ENCODE data around the gene RPL39L.
A peak's percentile ranks its signal among the peaks of the same experiment; 100 is the strongest.
"Not testable (repeated sequence)": the region's sequence is repeated elsewhere in the genome, so short reads cannot be mapped to it uniquely, and the experiment has no call there.

The RPL39L gene

DNA sequence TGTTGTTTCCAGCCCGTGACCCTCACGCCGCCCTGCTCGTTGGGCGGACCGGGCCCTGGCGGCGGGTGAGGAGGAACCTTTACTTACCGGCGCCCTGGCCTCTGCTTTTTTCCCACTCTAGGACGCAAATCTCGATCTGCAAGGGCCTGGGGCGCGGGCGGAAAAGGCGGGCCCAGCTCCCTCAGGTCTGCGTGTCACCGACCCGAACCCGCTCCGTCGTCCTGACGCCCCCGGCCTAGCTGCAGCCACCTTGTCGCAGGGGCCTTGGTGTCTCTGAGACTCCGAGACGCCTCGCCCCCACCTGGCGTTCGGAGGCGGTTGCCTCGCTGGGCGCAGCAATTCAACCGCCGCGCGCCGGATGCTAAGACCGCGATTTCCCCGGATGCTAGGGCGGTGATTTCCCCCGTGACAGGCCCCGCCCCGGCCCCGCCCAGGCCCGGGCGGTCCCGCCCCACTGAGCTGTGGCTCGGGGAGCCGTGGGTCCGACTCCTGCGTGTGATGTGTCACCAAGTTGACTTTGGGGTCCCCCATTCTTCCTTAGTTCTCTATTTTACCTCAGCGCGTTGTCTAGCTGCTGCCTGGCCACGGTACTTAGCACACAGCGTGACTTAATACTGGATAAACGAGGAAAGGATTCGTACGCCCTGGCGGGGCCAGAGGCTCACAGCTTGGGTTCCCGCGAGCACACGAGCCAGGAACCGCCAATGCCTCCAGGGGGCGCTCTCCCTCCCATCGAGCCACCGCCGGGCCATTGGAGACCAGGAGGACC, at the start of gene RPL39L:
TSS of gene RPL39L (minus strand) at position 371 of the 769 bp plus-strand sequence. CDS start 18,196 bp downstream, outside the sequence.
- Histone ChIP-seq H3K27ac (peak within 1 kb of the TSS; percentile 94), H3K27me3 (no peaks in the 10 kb centered on the region), H3K9ac (peak within 1 kb of the TSS; percentile 84), H3K36me3 (peaks cover 30% of the 10 kb centered on the region), H3K4me1 (peaks cover 9% of the 10 kb centered on the region), H3K4me2 (peak within 1 kb of the TSS; percentile 76), H3K9me3 (peaks cover 77% of the 10 kb centered on the region), H3K4me3 (peak within 1 kb of the TSS; percentile 67), H4K20me1 (no peaks in the 10 kb centered on the region)
- TF ChIP-seq Cebpa-rat (IDR thresholded peaks at IDR 0.05) = no peak

DNA sequence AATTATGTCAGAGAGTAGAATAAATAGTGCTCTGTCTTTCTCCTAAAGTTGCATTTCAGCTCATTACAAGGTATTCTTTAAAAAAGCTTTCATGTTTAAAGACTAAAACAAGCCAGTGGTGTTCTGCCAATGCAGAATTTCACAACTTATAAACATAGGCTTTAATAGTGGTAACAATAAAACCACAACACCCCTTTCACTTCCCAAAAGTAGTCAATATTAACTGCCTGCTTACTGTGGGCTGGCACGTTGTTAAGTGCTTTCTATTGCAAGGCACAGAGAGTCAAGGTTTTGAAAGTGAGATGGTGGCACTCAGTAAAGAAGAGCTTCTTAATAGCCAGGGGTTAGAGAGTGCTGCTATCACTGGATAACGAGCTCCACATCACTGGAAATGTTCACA, 49.6 kb upstream of the RPL39L start:
- Histone ChIP-seq H3K27me3 (no peaks in the 10 kb centered on the region), H3K27ac (no peak overlapping the region), H3K9ac (no peak overlapping the region), H3K4me3 (no peak overlapping the region), H3K4me2 (peak overlapping the region; percentile 23; the same call in 1 of the 2 replicates), H3K9me3 (no peaks in the 10 kb centered on the region), H3K4me1 (peaks cover 11% of the 10 kb centered on the region), H4K20me1 (no peaks in the 10 kb centered on the region), H3K36me3 (no peaks in the 10 kb centered on the region)
- no peak for TF ChIP-seq Cebpa-rat (IDR thresholded peaks at IDR 0.05)

DNA sequence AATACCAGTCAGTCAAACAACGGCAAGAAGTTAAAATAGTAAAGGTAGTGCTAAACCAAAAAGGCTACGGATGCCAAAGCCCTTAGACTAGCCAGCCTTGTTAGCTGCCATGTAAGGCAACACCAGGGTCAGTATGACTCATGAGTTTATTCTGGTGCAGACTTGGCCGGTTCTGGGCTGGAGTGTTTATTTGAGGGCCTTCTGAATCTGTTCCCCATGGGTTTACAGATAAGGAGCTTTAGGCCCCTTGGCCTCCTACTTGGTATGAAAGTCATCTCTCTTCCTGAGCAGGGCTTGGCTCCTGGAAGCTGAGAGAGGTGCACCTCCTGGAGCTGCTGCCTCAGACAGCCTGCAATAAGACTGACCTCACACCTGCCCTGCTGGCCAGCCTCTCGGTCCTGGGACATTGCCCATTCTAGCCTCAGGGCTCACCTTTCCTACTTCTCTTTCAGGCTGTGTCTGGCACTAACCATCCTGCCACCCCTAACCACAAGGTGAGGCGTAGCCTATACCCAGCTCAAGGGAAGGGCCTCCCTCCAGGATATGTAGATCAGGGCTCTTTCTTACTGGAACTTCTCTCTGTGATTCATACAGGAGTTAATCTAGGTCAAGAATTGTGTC, 47.6 kb upstream of the RPL39L start:
- Histone ChIP-seq H3K36me3 (no peaks in the 10 kb centered on the region), H3K4me1 (peaks cover 26% of the 10 kb centered on the region), H3K27ac (no peak overlapping the region), H3K27me3 (no peaks in the 10 kb centered on the region), H4K20me1 (no peaks in the 10 kb centered on the region), H3K4me2 (no peak overlapping the region), H3K9me3 (no peaks in the 10 kb centered on the region), H3K4me3 (no peak overlapping the region), H3K9ac (no peak overlapping the region)
- no peak for TF ChIP-seq Cebpa-rat (IDR thresholded peaks at IDR 0.05)

DNA sequence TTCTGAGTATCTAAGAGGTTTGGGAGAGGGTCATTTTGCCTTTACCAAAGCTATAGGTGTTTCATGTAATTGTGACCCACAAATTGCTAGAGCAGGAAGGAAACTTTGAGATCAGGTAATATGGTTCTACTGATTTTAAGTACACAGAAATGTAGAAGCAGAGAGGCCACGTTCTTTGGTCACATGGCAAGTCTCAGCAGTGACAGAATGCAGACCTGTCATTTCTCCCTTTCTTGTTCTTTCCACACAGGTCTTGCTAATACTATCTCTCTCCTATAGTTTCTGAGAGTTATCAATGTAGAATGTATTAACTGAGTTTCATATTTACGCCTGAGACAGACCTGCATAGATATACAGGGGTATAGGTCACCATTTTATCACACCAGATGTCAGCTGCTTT, 47.1 kb upstream of the RPL39L start:
- Histone ChIP-seq H3K9ac (no peak overlapping the region), H3K27ac (no peak overlapping the region), H3K4me1 (peaks cover 26% of the 10 kb centered on the region), H3K27me3 (no peaks in the 10 kb centered on the region), H3K36me3 (no peaks in the 10 kb centered on the region), H4K20me1 (no peaks in the 10 kb centered on the region), H3K9me3 (no peaks in the 10 kb centered on the region), H3K4me3 (no peak overlapping the region), H3K4me2 (no peak overlapping the region)
- TF ChIP-seq Cebpa-rat (IDR thresholded peaks at IDR 0.05) = no peak

DNA sequence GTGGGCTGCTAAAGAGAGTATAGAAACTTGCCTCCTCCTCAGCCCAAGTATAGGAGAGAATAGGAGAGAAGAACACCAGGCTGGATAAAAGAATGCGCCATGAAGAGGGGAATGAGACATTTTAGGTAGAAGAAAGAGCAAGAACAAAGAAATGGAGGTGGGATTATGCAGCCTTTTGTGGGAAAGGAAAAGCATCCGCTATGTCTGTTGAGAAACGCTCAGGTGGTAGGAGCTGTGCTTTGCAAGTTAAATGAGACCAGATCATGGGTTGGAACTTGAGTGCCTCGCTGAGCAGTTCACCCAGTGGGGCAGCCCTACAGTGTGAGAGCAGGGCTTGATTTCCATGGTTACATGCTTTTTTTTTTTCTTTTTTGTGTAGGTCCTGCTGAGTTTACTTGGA, 46.5 kb upstream of the RPL39L start:
- Histone ChIP-seq H3K9me3 (no peaks in the 10 kb centered on the region), H3K4me3 (no peak overlapping the region), H3K27ac (no peak overlapping the region), H3K36me3 (no peaks in the 10 kb centered on the region), H3K4me1 (peaks cover 26% of the 10 kb centered on the region), H4K20me1 (no peaks in the 10 kb centered on the region), H3K27me3 (no peaks in the 10 kb centered on the region), H3K9ac (no peak overlapping the region), H3K4me2 (no peak overlapping the region)
- no peak for TF ChIP-seq Cebpa-rat (IDR thresholded peaks at IDR 0.05)

DNA sequence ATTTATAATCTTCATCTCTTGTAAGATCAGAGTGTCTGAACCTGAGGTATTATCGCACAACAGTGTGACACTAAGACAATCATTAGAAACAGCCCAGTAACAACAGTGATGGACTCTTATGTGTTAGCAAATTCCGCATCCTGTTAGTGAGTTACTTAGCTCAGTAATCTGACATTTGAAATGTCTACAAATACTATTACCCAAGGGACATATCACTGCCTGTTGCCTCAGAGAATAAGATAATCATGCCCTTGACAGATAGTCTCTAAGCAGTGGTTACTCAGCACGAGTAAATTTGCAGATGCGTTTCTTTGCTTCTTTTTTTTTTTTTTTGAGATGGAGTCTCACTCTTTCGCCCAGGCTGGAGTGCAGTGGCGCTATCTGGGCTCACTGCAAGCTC, 44.6 kb upstream of the RPL39L start:
- Histone ChIP-seq H4K20me1 (no peaks in the 10 kb centered on the region), H3K36me3 (no peaks in the 10 kb centered on the region), H3K4me2 (peak overlapping the region; percentile 42), H3K4me3 (no peak overlapping the region), H3K9ac (no peak overlapping the region), H3K27ac (peak overlapping the region; percentile 50; the same call in 1 of the 2 replicates), H3K9me3 (no peaks in the 10 kb centered on the region), H3K4me1 (peaks cover 21% of the 10 kb centered on the region), H3K27me3 (no peaks in the 10 kb centered on the region)
- no peak for TF ChIP-seq Cebpa-rat (IDR thresholded peaks at IDR 0.05)

DNA sequence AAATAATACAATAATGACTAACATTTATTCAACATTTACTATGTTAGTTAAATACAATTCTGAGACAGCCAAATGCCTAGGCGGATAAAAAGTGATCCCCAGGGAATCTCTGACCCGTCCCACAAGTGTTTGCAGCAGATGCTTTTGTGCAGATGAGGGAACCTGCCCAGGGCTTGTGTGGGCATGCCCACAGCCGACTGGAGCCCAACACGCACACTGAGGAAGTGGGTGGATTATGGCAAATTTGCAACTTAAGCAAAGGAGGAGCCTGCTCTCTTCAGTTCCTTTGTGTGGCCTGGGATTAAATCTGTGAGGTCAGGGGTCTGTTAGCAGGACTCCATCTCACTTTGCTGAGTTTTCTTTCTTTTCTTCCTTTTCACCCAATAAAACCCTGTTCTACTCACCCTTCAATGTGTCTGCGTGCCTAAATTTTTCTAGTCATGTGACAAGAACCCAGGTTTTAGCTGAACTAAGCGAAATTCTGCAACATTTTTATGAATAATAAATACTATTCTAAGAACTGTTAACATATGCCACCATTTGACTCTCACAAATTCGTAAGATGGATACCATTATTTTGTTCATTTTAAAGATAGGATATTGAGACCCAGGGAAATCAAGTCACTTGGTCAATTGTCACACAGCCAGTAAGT, 44.0 kb upstream of the RPL39L start:
- Histone ChIP-seq H3K9ac (no peak overlapping the region), H3K27ac (peak overlapping the region; percentile 50), H3K9me3 (no peaks in the 10 kb centered on the region), H3K27me3 (no peaks in the 10 kb centered on the region), H3K4me2 (peak overlapping the region; percentile 42), H4K20me1 (no peaks in the 10 kb centered on the region), H3K4me1 (peaks cover 17% of the 10 kb centered on the region), H3K4me3 (no peak overlapping the region), H3K36me3 (no peaks in the 10 kb centered on the region)
- TF ChIP-seq Cebpa-rat (IDR thresholded peaks at IDR 0.05) = no peak

DNA sequence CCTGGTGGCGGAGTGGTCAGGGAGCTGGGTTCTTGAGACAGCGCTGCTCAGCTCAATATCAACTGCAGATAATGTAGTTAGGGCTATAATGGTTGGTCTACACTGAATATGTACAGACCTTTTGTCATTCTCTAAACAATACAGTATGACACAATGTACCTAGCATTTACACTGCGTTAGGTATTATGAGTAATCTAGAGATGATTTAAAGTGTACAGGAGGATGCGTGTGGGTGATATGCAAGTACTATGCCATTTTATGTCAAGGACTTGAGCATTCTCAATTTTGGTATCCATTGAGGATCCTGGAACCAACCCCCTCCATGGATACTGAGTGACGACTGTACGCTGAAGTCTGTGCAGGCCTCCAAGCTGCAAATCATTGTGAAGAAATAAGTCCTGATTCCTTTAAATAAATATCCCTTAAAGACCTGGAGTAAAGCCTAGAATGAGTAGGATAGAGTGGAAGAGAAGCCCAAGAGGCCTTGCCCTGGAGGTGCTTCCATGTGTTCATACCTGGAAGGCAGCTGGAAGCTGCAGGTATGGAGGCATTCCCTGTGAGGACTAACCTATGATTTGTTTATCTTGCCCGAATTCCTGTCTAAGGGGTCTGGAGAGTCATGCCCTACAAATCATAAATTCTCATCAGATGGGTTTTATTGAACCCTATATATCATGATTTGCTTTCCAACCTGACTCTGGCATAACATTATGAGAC, 42.3 kb upstream of the RPL39L start:
- Histone ChIP-seq H3K4me3 (no peak overlapping the region), H4K20me1 (no peaks in the 10 kb centered on the region), H3K27me3 (no peaks in the 10 kb centered on the region), H3K9me3 (no peaks in the 10 kb centered on the region), H3K4me2 (no peak overlapping the region), H3K4me1 (peaks cover 17% of the 10 kb centered on the region), H3K9ac (no peak overlapping the region), H3K36me3 (no peaks in the 10 kb centered on the region), H3K27ac (no peak overlapping the region)
- no peak for TF ChIP-seq Cebpa-rat (IDR thresholded peaks at IDR 0.05)

DNA sequence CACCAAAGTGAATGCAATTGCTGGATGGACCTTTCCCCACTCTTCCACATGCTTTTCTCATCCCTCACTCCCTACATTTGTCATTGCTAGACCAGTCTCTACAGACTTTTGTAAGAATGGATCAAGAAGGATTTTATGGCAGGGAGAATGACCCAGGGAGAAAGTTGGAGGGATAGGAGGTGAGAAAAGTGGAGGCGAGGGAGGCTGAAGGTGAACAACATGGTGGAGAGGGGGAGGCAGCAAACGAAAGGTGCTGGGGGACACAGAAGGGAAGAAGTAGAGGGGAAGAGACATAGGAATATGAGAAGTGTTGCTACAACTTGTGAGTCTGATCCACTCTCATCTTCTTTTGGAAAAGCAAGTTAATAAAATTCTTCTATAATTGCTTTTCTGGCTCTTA, 33.6 kb upstream of the RPL39L start:
- no peaks in the 10 kb centered on the region for H3K27me3 ChIP-seq

DNA sequence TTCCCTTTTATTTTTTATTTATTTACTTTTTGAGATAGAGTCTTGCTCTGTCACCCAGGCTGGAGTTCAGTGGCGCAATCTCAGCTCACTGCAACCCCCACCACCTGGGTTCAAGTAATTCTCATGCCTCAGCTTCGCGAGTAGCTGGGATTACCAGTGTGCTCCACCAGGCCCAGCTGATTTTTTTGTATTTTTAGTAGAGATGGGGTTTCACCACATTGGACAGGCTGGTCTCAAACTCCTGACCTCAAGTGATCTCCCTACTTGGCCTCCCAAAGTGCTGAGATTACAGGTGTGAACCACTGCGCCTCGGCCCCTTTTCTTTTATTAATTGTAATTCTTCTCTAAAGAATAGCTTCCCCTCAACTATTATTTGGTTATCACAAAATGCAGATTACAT, 31.6 kb upstream of the RPL39L start:
- H3K9me3 ChIP-seq, H3K4me3 ChIP-seq, H3K4me1 ChIP-seq, H3K27ac ChIP-seq, H3K36me3 ChIP-seq, H4K20me1 ChIP-seq, H3K9ac ChIP-seq, H3K4me2 ChIP-seq, H3K27me3 ChIP-seq: not testable (repeated sequence)

More for the DNA sequence above, 33.6 kb upstream of the RPL39L start:
- Histone ChIP-seq H3K4me3 (no peak overlapping the region), H3K9me3 (no peaks in the 10 kb centered on the region), H3K4me1 (no peaks in the 10 kb centered on the region), H4K20me1 (no peaks in the 10 kb centered on the region), H3K36me3 (no peaks in the 10 kb centered on the region), H3K4me2 (no peak overlapping the region), H3K27ac (no peak overlapping the region), H3K9ac (no peak overlapping the region)
- no peak for TF ChIP-seq Cebpa-rat (IDR thresholded peaks at IDR 0.05)
